ENCODE results near the gene TRAPPC10.

DNA sequence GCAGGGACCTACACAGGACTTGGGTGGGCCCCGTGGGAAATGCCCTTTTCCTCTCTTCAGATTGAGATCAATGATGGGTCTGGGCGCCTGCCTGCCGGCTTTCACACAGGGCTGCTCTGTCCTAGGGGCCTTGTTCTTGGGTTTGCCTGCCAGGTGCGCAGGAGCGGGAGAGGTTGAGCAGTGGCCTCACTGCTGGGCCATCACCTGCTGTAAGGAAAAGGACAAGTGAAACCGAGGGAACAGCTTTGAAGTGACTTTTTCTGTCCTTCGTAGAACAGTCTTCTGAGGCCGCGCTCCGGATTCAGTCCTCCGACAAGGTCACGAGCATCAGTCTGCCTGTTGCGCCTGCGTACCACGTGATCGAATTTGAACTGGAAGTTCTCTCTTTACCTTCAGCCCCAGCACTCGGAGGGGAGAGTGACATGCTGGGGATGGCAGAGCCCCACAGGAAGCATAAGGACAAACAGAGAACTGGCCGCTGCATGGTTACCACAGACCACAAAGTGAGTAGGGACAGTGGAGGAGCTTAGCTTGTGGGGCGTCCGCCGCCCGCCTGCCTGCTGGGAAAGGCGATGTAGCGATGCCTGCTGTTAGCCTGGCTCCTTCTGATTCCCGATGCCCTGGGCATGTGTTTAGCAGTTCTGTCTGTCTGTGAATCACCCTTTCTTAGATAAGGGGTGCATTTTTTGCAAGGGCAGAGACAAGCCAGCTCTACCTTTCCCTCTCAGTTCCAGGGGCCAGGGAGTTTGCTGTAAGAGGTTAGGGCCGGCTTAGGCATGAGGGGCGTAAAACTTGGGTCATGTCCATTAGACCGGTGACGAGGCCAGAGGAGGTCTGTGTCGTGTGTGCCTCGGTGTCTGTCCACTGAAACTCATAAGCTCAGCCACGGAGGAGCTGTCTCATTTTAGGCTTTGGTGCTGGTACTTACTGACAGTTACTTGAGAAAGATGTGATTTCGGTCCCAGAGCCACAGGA, 75.6 kb downstream of the TRAPPC10 start:
- TF ChIP-seq POLR2A (IDR thresholded peaks at IDR 0.05; ENCODE audit: low read length) = no peak
- TF ChIP-seq GATA1 (IDR thresholded peaks at IDR 0.05; ENCODE audit: low read depth, low read length) = no peak

Data from erythroblast (primary cell).